Measurements from ENCODE around the gene RNF207. TPM values are rescaled to one million over a fixed set of nuclear protein-coding genes. Genes with fewer than 3 reads are reported as not detected.

RNF207 gene
- total RNA-seq, 1 donor from 2014 or later, result not detected

GRCh38 chr1:6252374-6252710, 46.4 kb downstream of the RNF207 start:
- H3K27me3 Mint-ChIP-seq (ENCODE audit: unreplicated experiment), result peaks cover 18% of the 10 kb centered on the region
- no peak for DNase-seq (ENCODE audit: low spot score)
- H3K27ac Mint-ChIP-seq (ENCODE audit: unreplicated experiment), result no peak overlapping the region
- no peaks in the 10 kb centered on the region for H3K4me1 Mint-ChIP-seq (ENCODE audit: unreplicated experiment)
- H3K36me3 Mint-ChIP-seq (ENCODE audit: low read depth, unreplicated experiment), result no peaks in the 10 kb centered on the region
- no peak for TF ChIP-seq CTCF (IDR thresholded peaks at IDR 0.05; ENCODE audit: unreplicated experiment)
- no peak overlapping the region for H3K4me3 Mint-ChIP-seq (ENCODE audit: unreplicated experiment)
- H3K9me3 Mint-ChIP-seq (ENCODE audit: unreplicated experiment), result no peaks in the 10 kb centered on the region

GRCh38 chr1:6253380-6253779, 47.5 kb downstream of the RNF207 start:
- H3K9me3 Mint-ChIP-seq (ENCODE audit: unreplicated experiment), result no peaks in the 10 kb centered on the region
- no peaks in the 10 kb centered on the region for H3K4me1 Mint-ChIP-seq (ENCODE audit: unreplicated experiment)
- peaks cover 17% of the 10 kb centered on the region for H3K27me3 Mint-ChIP-seq (ENCODE audit: unreplicated experiment)
- no peaks in the 10 kb centered on the region for H3K36me3 Mint-ChIP-seq (ENCODE audit: low read depth, unreplicated experiment)
- DNase-seq (ENCODE audit: low spot score), result no peak
- no peak for TF ChIP-seq CTCF (IDR thresholded peaks at IDR 0.05; ENCODE audit: unreplicated experiment)
- H3K27ac Mint-ChIP-seq (ENCODE audit: unreplicated experiment), result no peak overlapping the region
- no peak overlapping the region for H3K4me3 Mint-ChIP-seq (ENCODE audit: unreplicated experiment)

- DNase-seq (ENCODE audit: low spot score), result no peak
- H3K4me3 Mint-ChIP-seq (ENCODE audit: unreplicated experiment), result no peak overlapping the region
- H3K36me3 Mint-ChIP-seq (ENCODE audit: low read depth, unreplicated experiment), result no peaks in the 10 kb centered on the region
- H3K4me1 Mint-ChIP-seq (ENCODE audit: unreplicated experiment), result no peaks in the 10 kb centered on the region
- peaks cover 25% of the 10 kb centered on the region for H3K27me3 Mint-ChIP-seq (ENCODE audit: unreplicated experiment)
- no peaks in the 10 kb centered on the region for H3K9me3 Mint-ChIP-seq (ENCODE audit: unreplicated experiment)
- no peak for TF ChIP-seq CTCF (IDR thresholded peaks at IDR 0.05; ENCODE audit: unreplicated experiment)
- H3K27ac Mint-ChIP-seq (ENCODE audit: unreplicated experiment), result no peak overlapping the region
Observed at GRCh38 chr1:6254691-6255090, 48.8 kb downstream of the RNF207 start.

GRCh38 chr1:6256645-6257044, 50.7 kb downstream of the RNF207 start:
- DNase-seq (ENCODE audit: low spot score), result no peak
- H3K4me3 Mint-ChIP-seq (ENCODE audit: unreplicated experiment), result no peak overlapping the region
- peaks cover 22% of the 10 kb centered on the region for H3K27me3 Mint-ChIP-seq (ENCODE audit: unreplicated experiment)
- no peaks in the 10 kb centered on the region for H3K36me3 Mint-ChIP-seq (ENCODE audit: low read depth, unreplicated experiment)
- no peaks in the 10 kb centered on the region for H3K4me1 Mint-ChIP-seq (ENCODE audit: unreplicated experiment)
- no peak for TF ChIP-seq CTCF (IDR thresholded peaks at IDR 0.05; ENCODE audit: unreplicated experiment)
- H3K27ac Mint-ChIP-seq (ENCODE audit: unreplicated experiment), result no peak overlapping the region
- no peaks in the 10 kb centered on the region for H3K9me3 Mint-ChIP-seq (ENCODE audit: unreplicated experiment)

- Mint-ChIP-seq H3K4me3 (ENCODE audit: unreplicated experiment) (no peak overlapping the region), H3K4me1 (ENCODE audit: unreplicated experiment) (no peaks in the 10 kb centered on the region), H3K27ac (ENCODE audit: unreplicated experiment) (no peak overlapping the region), H3K27me3 (ENCODE audit: unreplicated experiment) (peaks cover 26% of the 10 kb centered on the region), H3K36me3 (ENCODE audit: low read depth, unreplicated experiment) (no peaks in the 10 kb centered on the region), H3K9me3 (ENCODE audit: unreplicated experiment) (no peaks in the 10 kb centered on the region)
- TF ChIP-seq CTCF (IDR thresholded peaks at IDR 0.05; ENCODE audit: unreplicated experiment), result no peak
- DNase-seq (ENCODE audit: low spot score), result no peak
Observed at GRCh38 chr1:6257541-6258069, 51.7 kb downstream of the RNF207 start.
